ENCODE results near the gene NOSIP.

Gene NOSIP

GRCh38 chr19:49589502-49589905, 9.1 kb upstream of the NOSIP start:
- Histone ChIP-seq H3K9me3 (ENCODE audit: severe bottlenecking) (no peaks in the 10 kb centered on the region), H3K4me1 (ENCODE audit: insufficient read depth, poor library complexity, severe bottlenecking) (no peaks in the 10 kb centered on the region), H3K36me3 (ENCODE audit: low read depth) (peaks cover 10% of the 10 kb centered on the region), H3K27me3 (ENCODE audit: insufficient read depth, poor library complexity, severe bottlenecking) (no peaks in the 10 kb centered on the region), H3K4me3 (ENCODE audit: severe bottlenecking) (no peak overlapping the region), H3K27ac (ENCODE audit: poor library complexity, severe bottlenecking) (peak overlapping the region; percentile 94)
- ATAC-seq (ENCODE audit: low read depth) (no peak), DNase-seq (ENCODE audit: low spot score) (no peak)
- no peak for TF ChIP-seq CTCF (IDR thresholded peaks at IDR 0.05; ENCODE audit: poor library complexity, severe bottlenecking)

- Histone ChIP-seq H3K4me1 (ENCODE audit: insufficient read depth, poor library complexity, severe bottlenecking) (no peaks in the 10 kb centered on the region), H3K4me3 (ENCODE audit: severe bottlenecking) (no peak overlapping the region), H3K27ac (ENCODE audit: poor library complexity, severe bottlenecking) (no peak overlapping the region), H3K27me3 (ENCODE audit: insufficient read depth, poor library complexity, severe bottlenecking) (no peaks in the 10 kb centered on the region), H3K9me3 (ENCODE audit: severe bottlenecking) (no peaks in the 10 kb centered on the region), H3K36me3 (ENCODE audit: low read depth) (peaks cover under 1% of the 10 kb centered on the region)
- no peak for DNase-seq (ENCODE audit: low spot score)
- no peak for TF ChIP-seq CTCF (IDR thresholded peaks at IDR 0.05; ENCODE audit: poor library complexity, severe bottlenecking)
- ATAC-seq (ENCODE audit: low read depth): no peak
Measured at GRCh38 chr19:49588365-49589122, 8.2 kb upstream of the NOSIP start.

- no peak for DNase-seq (ENCODE audit: low spot score)
Measured at GRCh38 chr19:49587227-49587626, 6.9 kb upstream of the NOSIP start.

GRCh38 chr19:49585023-49585422, 4.7 kb upstream of the NOSIP start:
- ATAC-seq (ENCODE audit: low read depth): no peak
- H3K36me3 ChIP-seq (ENCODE audit: low read depth): no peaks in the 10 kb centered on the region
- H3K4me3 ChIP-seq (ENCODE audit: severe bottlenecking): no peak overlapping the region
- H3K27me3 ChIP-seq (ENCODE audit: insufficient read depth, poor library complexity, severe bottlenecking): no peaks in the 10 kb centered on the region
- no peak for TF ChIP-seq CTCF (IDR thresholded peaks at IDR 0.05; ENCODE audit: poor library complexity, severe bottlenecking)
- no peaks in the 10 kb centered on the region for H3K4me1 ChIP-seq (ENCODE audit: insufficient read depth, poor library complexity, severe bottlenecking)
- DNase-seq (ENCODE audit: low spot score): no peak
- H3K27ac ChIP-seq (ENCODE audit: poor library complexity, severe bottlenecking): no peak overlapping the region
- H3K9me3 ChIP-seq (ENCODE audit: severe bottlenecking): no peaks in the 10 kb centered on the region

More at GRCh38 chr19:49587227-49587626, 6.9 kb upstream of the NOSIP start:
- Histone ChIP-seq H3K4me3 (ENCODE audit: severe bottlenecking) (no peak overlapping the region), H3K27me3 (ENCODE audit: insufficient read depth, poor library complexity, severe bottlenecking) (no peaks in the 10 kb centered on the region), H3K4me1 (ENCODE audit: insufficient read depth, poor library complexity, severe bottlenecking) (no peaks in the 10 kb centered on the region), H3K36me3 (ENCODE audit: low read depth) (no peaks in the 10 kb centered on the region), H3K27ac (ENCODE audit: poor library complexity, severe bottlenecking) (no peak overlapping the region), H3K9me3 (ENCODE audit: severe bottlenecking) (no peaks in the 10 kb centered on the region)
- no peak for ATAC-seq (ENCODE audit: low read depth)
- TF ChIP-seq CTCF (IDR thresholded peaks at IDR 0.05; ENCODE audit: poor library complexity, severe bottlenecking): no peak

GRCh38 chr19:49583239-49583638, 2.9 kb upstream of the NOSIP start:
- Histone ChIP-seq H3K9me3 (ENCODE audit: severe bottlenecking) (no peaks in the 10 kb centered on the region), H3K4me1 (ENCODE audit: insufficient read depth, poor library complexity, severe bottlenecking) (peaks cover 6% of the 10 kb centered on the region), H3K36me3 (ENCODE audit: low read depth) (no peaks in the 10 kb centered on the region), H3K27me3 (ENCODE audit: insufficient read depth, poor library complexity, severe bottlenecking) (no peaks in the 10 kb centered on the region), H3K4me3 (ENCODE audit: severe bottlenecking) (no peak overlapping the region), H3K27ac (ENCODE audit: poor library complexity, severe bottlenecking) (no peak overlapping the region)
- DNase-seq (ENCODE audit: low spot score): no peak
- no peak for ATAC-seq (ENCODE audit: low read depth)
- TF ChIP-seq CTCF (IDR thresholded peaks at IDR 0.05; ENCODE audit: poor library complexity, severe bottlenecking): no peak
